NCI-H128 (cell line): ENCODE data around the gene NADSYN1.

Experiments
- DNase-seq: peaks from one replicate; lab custom pipeline; 2025; ENCODE audit not compliant: unreplicated experiment; lab: John Stamatoyannopoulos, UW

The NADSYN1 gene

DNA sequence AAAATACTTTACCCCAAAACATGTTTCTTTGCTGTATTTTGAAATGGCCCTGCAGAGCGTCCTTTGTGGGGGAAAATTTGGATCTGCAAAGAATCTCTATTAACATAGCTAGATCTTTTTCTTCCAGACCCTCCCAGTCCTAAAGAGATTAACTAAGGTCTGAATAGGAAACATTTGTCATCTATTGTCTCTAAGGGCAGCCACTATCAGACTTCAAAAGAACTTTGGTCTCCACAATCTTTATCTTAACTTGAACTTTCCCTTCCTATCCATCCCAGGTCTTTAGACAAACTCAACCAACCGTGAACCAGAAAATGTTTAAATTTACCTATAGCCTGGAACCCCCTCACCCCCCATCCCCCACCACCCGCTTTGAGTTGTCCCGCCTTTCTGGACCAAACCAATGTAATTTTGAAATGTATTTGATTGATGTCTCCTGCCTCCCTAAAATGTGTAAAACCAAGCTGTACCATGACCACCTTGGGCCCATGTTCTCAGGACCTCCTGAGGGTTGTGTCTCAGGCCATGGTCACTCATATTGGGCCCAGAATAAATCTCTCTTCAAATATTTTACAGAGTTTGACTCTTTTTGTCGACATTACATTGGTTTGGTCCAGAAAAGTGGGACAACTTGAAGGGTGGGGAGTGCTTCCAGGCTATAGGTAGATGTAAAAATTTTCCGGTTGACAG lies 91.7 kb downstream of the NADSYN1 start:
- no peak for DNase-seq

DNA sequence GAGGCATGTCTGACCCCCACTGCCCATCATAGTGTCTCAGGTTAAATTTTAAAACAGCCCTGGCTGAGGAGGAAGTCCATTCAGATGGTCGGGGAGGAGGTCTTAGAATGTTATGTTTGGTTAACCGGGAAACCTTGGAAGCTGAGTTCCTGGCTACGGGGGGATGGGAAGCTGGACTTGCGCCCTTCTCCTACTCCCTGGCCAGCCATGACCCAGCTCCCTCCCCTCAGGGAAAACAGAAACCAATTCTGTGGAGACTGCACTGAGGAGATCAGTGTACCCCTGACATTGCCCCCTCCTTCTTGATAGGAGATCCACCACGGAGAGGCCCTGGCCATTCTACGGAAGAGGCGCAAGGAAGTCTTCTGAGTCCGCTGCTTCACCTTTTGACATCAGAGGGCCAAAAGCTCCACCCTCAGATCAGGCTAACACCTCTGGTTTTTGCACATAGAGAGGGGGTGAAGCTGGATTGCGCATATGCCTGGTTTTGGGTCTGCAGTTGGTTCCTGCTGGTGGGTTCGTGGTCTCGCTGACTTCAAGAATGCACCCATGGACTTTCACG lies 92.5 kb downstream of the NADSYN1 start:
- DNase-seq = no peak

DNA sequence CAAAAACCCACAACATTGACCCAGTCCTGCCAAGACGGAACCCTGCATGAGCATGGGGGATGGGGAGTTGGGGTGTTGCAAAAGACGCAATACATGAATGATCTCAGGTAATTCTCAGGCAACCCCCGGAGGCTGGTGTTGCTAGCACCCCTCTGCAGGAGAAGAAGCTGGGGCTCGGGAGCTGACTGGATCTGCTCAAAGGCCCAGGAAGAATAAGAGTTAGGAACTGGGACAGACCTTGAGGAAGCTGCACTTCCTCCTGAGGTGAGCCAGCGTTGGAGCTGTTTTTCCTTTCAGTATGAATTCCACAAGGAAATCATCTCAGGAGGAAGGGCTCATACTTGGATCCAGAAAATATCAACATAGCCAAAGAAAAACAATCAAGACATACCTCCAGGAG lies 95.1 kb downstream of the NADSYN1 start, which contains the start of gene KRTAP5-9:
TSS of gene KRTAP5-9 (plus strand) at position 301 of the 400 bp plus-strand sequence. CDS start 238 bp downstream, outside the sequence.
- no peak for DNase-seq

- DNase-seq = no peak
Measured at GRCh38 chr11:71548716-71549151, 95.7 kb downstream of the NADSYN1 start.
